GM20000 (cell line): ENCODE measurements around the gene EME2.

Experiments used
- DNase-seq: peaks from one replicate; pipeline ENCODE4 v3.0.0; 2012; ENCODE audit warnings: low spot score
- TF ChIP-seq, protein P1 (sequence below): IDR thresholded peaks from 2 replicates; pipeline ENCODE4 v1.5.1; 2012; ENCODE audit warnings: mild to moderate bottlenecking, control low read depth; ENCODE audit errors: extremely low read depth, missing control alignments

The EME2 gene

DNA sequence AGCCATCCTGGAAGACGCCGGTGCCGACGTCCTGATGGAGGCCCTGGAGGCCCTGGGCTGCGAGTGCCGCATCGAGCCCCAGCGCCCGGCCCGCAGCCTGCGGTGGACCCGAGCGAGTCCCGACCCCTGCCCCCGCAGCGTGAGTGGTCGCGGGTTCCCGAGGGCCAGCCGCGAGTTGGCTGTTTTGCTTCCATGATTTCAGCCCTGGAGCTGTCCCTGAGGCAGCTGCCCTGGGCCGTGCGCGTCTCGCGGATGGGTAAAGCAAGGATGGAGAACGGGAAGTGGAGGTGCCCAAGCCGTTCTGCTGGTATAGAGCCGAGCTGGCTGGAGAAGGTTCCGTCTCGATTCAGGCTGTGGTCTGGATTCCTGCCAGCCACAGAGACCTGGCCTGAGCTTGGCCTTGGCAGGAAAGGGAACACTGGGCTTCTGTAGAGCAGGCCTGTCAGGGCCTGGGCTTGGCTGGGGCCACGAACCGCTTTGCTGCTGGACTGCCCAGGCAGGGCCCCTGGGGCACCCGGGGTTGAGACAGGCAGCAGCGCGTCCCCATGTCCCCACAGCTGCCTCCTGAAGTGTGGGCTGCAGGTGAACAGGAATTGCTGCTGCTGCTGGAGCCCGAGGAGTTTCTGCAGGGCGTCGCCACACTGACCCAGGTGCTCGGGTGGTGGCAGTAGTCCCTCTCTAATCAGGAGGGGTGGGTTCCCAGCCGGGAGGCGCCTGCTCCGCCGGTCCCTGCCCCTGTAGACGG lies 1.3 kb downstream of the EME2 start:
- DNase-seq = no peak
- TF ChIP-seq, protein P1, sequence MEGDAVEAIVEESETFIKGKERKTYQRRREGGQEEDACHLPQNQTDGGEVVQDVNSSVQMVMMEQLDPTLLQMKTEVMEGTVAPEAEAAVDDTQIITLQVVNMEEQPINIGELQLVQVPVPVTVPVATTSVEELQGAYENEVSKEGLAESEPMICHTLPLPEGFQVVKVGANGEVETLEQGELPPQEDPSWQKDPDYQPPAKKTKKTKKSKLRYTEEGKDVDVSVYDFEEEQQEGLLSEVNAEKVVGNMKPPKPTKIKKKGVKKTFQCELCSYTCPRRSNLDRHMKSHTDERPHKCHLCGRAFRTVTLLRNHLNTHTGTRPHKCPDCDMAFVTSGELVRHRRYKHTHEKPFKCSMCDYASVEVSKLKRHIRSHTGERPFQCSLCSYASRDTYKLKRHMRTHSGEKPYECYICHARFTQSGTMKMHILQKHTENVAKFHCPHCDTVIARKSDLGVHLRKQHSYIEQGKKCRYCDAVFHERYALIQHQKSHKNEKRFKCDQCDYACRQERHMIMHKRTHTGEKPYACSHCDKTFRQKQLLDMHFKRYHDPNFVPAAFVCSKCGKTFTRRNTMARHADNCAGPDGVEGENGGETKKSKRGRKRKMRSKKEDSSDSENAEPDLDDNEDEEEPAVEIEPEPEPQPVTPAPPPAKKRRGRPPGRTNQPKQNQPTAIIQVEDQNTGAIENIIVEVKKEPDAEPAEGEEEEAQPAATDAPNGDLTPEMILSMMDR = no peak

DNA sequence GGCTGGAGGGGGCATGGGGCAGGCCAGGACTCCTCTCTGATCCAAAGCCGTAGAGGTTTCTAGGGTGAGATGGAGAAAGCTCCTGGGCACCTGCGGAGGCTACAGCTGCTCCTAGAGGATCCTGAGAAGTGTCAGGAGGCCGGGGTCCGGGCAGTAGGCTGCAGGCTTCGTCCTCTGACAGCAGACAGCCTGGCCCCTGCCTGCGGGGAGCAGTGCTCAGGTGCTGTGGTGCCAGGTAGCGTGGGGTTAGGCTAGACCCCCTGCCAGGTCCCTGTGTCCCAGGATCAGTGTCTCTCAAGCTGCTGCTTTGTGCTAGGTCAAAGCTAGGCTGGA lies 1.8 kb downstream of the EME2 start:
- TF ChIP-seq, protein P1 = no peak
- DNase-seq = no peak

DNA sequence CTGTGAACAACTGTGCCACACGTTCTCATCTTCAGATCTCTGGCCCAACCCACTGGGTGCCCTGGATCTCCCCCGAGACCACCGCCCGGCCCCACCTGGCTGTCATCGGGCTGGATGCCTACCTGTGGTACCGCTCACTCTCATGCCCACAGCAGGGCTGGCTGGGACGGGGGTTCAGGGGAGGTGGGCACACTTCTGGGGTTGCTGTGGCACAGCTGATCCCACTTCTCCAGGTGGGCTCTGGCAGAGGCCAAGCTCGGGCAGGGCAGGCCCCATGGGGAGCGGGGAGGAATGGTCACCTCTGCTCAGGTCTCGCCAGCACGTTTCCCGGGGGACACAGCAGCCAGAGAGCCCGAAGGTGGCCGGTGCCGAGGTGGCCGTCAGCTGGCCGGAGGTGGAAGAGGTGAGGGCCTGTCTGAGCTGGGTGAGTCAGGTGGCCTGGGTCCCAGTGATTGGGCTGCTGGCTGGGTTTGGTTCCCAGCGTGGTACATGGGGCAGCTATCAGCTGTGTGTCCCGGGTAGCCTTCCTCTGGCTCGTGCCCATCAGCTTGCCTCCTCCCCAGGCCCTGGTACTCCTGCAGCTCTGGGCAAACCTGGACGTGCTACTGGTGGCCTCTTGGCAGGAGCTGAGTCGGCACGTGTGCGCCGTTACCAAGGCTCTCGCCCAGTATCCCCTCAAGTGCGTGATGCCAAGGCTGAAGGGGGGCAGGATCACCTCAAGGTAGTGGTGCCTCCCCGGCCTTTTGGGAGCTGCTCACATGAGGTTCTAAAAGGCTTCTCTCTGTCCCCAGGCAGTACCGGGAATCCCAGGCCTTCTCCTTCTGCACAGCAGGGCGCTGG lies 2.6 kb downstream of the EME2 start:
- TF ChIP-seq, protein P1 = no peak
- no peak for DNase-seq

DNA sequence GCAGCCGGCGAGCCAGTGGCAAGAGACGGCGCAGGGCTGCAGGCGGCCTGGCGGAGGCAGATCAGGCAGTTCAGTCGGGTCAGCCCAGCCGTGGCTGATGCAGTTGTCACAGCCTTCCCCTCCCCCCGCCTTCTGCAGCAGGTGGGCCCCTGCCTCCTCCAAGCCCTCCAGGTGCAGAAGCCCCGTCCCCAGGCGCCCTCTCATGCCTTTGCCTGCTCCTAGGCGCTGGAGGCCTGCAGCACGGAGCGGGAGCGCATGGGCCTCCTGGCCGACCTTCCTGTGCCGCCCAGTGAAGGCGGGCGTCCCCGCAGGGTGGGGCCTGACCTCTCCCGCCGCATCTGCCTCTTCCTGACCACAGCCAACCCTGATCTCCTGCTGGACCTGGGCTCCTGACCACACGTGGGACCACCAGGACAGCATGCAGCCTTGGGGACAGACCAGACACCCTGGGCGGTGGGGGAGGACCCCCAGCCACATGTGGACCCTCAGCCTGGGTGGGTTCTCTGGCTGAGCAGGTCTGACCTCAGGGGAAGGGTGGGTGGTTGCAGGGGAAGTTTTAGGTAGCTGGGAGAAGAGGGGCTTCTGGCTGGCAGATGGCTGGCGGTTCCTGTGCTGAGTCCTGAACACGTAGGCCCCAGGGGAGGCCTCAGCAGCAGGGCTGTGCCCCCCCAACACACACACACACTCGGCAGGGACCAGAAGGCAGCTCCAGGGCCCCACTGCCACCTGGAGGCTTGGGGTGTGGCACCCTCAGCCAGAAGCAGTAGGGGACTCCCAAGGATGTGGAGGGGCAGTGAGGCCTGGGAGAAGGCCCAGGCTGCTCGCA lies 3.4 kb downstream of the EME2 start:
- TF ChIP-seq, protein P1 = no peak
- no peak for DNase-seq

DNA sequence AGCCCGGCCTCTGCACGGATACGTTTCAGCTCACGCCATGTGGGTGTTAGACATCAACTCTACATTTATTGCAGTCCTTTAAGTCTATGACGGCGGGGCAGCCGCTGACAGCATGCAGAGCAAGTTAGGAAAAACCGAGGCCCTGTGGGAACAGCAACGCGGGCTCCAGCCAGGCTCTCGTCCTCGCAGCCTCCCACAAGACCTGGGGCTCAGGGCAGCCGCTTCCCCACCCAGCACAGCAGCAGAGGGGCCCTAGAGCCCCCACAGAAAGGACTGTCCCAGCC lies 4.0 kb downstream of the EME2 start:
- no peak for DNase-seq
- TF ChIP-seq, protein P1 = no peak

DNA sequence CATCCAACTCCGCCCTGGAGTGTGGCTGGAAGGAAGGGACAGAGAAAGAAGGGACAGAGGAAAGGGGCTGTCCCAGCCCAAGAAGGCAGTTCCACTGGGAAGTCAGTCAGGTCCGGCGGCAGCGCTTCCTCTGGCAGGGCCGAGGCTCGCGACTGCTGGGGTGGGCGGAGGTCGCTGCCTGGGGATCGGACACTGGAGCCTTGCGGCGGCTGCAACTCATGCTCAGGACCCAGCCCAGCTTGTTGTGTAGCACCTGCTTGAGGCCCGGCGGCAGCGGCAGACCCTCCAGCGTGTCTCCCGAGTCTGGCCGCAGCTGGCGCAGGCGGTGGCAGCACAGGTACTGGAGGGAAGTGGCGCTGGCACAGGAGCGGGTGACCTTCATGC lies 4.4 kb downstream of the EME2 start:
- TF ChIP-seq, protein P1 = no peak
- DNase-seq = no peak
